HG03039 (cell line): ENCODE results near the gene RPS2.
"Not testable (repeated sequence)": the region's sequence is repeated elsewhere in the genome, so short reads cannot be mapped to it uniquely, and the experiment has no call there.

ENCODE experiments used
- ATAC-seq: cut with Tn5 transposase; IDR thresholded peaks from one replicate; pipeline ENCODE4 v1.9.1; 2021; ENCODE audit warnings: mild to moderate bottlenecking, moderate library complexity; ENCODE audit not compliant: unreplicated experiment

The RPS2 gene

GRCh38 chr16:1942810-1943726 lies 21.6 kb downstream of the RPS2 start, which contains the start of gene MSRB1:
MSRB1 (minus strand) TSS chr16:1943199; CDS start chr16:1943156, 43 bp downstream.
- peak; percentile 81 for ATAC-seq

- ATAC-seq, result no peak
Measured at GRCh38 chr16:1942047-1942809, 22.4 kb downstream of the RPS2 start.

GRCh38 chr16:1941162-1942046 lies 23.2 kb downstream of the RPS2 start:
- ATAC-seq, result no peak

DNA sequence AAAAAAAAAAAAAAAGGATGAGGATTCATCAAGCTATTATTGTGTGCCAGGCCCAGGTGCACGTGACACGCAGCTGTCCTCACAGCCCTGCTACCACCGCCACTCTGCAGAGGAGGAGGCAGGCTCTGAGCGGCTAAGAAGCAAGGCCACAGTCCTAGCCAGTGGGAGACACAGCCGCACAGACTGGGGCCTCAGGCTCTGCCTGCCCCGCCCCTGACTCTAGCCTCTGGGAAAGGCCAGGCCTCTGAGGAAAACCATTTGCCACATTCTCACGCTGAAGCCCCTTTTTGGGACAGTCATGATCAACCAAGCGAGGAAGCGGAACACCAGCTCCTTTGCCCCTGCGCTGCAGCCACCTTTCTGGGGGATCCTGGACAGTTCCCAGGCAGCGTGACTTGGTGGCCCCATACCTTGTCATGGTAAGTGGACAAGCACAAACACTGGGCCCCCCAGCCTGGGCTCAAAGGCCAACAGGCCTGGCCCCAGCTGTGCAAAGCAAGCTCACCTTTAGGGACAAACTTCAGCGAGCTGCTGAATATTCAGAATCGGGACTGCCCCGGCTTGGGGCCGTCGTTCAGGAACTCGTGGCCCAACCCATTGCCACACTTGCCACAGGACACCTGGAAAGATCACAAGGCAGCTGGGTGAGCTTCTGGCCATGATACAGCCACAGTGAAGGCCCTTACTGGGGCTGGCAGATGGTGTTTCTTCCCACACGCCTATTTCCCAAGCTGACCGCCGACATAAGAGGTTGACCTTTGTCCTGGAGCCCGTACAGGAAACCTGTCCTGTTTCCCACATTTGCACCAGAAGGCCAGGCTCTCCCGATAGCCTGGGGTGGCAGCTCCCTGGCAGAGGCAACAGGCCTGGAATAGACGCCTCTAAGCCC lies 24.1 kb downstream of the RPS2 start:
- ATAC-seq, result no peak

DNA sequence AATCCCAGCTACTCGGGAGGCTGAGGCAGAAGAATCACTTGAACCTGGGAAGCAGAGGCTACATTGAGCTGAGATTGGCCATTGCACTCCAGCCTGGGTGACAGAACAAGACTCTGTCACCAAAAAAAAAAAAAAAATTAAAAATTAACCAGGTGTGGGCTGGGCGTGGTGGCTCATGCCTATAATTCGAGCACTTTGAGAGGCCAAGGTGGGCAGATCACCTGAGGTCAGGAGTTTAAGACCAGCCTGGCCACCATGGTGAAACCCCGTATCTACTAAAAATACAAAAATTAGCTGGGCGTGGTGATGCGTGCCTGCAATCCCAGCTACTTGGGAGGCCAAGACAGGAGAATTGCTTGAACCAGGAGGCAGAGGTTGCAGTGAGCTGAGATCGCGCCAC lies 24.8 kb downstream of the RPS2 start:
- ATAC-seq, result not testable (repeated sequence)

DNA sequence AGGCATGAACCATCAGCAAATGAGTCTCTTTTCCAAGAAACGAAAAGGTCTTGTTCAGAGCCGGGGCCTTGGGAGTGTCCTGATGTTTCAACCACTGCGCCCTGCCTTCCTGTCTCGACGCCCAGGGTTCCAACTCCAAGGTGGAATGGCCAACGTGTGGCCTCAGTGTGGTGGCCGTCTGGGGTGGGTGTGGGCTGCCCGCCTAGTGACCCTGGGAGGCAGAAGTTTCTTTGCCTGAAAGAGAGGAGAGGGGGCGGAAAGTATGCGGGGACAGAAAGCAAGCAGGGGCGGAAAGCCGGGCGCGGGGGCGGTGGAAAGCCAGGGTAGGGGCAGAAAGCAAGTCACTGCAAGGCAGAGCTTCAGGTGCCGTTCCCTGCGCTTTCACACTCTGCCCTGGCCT lies 25.7 kb downstream of the RPS2 start:
- ATAC-seq, result no peak

GRCh38 chr16:1938316-1938715 lies 26.3 kb downstream of the RPS2 start:
- no peak for ATAC-seq

DNA sequence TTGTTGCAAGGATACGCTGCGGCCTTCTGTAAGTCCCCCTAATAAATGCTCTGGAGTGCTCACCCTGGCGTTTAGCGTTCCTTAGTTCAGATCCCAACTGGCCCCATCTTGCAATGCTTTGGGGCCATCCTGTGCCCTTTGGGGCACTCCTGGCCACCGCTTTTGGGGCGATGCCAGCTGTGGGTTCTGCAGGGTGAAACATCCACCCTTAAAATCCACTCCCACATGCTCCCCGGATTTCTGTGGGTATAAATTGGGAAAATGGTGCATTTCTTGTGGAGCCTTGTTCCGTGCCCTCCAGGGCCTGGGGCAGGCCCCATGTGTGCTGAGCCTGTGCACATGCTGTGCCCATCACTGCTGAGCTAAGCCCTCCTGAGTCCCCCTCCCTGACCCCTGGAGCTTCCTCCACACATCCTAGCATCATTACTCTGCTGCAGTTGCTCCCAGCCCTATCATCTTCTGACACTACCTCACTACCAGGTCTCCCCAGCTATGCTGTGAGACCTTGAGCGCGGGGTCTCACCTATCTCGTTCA lies 27.6 kb downstream of the RPS2 start:
- ATAC-seq, result no peak

DNA sequence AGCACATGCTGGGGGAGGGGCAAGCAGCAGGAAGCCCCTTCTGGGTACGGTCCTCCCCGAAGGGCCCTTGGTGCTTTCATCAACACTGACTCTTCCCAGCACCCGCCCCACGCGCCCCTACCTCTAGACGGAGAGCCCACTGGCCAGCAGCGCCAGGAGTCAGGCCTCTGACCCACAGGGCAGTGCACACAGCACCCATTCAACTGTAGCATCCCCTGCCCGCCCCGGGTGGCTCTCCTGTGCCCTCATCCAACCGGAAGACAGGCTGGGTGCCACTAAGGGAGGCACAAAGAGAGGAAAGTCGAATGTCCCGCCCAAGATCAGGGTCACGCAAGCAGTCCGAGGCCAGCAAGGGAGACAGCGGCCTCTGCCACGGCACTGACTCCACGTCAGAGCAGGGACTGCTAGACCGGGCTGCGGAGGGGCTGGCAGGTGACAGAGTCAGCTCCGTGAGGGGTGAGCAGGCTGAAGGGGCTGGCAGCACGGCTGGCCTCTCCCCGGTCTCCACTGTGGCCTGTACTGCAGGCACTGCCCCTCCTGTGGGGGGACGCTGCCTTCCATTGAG lies 31.4 kb downstream of the RPS2 start:
- no peak for ATAC-seq

DNA sequence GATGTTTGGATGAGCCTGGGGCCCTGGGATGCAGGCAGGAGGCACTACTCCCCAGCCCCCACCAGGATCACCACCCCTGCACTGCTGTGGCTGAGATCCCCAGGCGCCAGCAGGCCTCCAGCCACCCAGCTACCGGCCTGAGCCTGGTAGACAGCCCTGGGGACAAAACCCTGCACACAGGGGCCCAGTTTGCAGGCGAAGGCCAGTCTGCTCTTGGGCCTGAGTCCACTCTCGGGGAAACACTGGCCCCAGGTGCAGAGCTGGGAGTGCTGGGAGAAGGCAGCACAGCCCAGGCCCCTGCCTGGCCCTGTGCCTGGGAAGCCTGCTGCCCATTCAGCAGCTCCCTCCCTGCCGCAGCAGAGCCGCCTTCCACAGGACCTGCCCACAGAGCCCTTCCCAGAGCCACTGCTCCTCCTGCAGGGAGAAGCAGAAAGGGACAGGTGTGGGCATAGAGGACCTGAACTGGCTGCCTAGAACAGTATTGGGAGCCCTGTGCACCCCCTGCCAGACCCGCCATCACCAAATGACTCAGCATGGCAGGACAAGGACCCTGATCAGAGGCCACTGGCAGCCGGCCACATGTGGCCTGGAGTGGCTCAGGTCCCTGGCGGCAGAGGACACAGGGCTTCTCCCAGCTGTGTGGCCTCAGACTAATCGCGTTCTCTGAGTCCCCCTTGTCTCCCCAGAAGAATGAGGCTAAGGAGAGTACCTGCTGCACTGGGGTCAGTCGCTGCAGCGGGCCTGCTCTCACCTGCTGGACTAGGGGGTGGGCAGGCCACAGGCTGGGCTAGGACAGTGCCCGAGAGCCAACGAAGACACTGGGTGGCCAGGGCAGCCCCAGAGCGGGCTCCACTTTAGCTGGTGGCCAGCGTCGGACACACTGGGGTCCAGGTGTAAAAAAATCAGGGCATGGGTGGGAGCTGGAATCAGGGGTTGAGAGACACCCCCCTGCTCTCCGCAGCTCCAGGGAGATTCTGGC lies 32.3 kb downstream of the RPS2 start:
- ATAC-seq, result no peak

GRCh38 chr16:1930338-1930720 lies 34.3 kb downstream of the RPS2 start:
- no peak for ATAC-seq

DNA sequence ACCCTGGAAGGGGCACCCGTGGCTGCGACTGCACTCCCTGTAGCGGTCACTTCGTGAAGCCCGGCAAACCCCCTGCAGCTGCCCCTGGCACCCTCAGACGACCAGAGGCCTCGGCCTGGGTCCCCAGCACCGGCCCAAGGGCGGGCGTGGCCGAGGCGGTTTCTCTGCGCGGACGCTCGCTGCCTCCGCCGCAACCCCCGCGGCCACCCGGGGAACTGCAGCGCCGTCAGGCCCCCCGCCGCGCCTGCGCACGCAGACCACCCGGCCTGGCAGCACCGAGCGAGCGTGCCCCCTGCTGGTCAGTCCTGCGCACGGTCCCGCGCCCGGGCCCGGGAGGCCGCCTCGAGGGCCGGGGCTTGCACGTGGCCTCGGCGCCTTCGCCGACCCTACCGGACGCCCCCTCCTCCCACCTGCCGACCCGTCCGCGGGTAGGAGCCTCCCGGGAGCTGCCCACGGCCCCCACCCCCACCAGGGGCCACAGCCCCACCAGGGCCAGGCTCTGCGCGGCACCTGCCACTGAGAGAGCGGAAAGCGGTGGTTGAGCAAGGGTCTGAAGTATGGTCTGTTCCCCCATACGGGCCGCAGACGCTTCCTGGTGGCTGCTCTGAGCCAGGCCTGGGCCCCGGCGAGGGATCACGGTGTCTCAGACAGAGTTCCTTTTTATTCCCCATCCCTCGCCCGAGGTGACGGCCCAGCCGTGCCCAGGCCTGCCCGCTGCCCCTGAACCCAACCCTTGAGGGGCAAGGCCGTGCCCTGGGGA lies 34.9 kb downstream of the RPS2 start:
- peak; percentile 68 for ATAC-seq

- ATAC-seq, result no peak
Measured at GRCh38 chr16:1929105-1929504, 35.5 kb downstream of the RPS2 start.

GRCh38 chr16:1926271-1926670 lies 38.4 kb downstream of the RPS2 start:
- no peak for ATAC-seq

DNA sequence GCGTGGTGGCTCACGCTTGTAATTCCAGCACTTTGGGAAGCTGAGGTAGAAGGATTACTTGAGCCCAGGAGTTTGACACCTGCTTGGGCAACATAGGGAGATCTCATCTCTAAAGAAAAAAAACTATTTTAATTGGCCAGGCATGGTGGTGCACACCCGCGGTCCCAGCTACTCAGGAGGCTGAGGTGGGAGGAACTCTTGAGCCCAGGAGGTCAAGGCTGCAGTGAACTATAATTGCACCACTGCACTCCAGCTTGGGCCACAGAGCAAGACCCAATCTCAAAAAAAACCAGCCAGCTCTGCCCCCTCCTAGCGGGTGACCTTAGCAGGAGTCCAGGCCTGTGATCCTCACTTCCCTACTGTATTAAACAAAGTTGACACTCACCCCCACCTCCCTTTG lies 40.5 kb downstream of the RPS2 start:
- ATAC-seq, result no peak

DNA sequence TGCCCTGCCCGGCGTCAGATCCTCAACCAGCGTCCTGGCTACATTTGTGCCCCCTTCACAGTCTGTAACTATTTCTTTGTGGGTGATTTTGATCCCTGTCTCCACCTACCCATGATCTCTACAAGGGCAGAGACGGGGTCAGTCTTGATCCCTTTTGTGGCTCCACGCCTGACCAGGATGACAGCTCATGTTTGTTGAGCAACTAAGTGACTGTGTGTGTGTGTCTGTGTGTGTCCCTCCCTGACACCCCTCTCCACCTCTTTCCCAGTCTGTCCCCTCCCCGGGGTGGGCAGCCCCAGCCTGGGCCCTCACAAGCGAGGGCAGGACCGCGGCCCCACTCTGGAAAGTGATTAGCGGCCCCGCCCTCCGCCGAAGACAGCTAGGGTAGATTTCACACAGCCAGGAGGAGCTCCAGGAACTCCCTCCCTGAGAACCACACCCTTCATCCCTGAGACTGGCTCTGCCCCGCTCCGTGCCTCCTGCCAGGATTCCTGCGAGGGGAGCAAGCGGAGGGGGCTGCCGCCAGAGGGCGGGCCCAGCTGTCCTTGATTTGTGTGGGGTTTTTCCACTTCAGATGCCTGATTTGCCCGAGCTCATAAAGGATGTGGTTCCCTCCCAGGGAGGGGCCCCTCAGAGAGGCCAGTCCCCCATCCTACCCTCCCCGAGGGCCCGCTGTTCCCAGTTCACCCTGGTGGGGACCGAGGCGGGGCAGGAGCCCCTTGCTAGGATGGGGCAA lies 41.2 kb downstream of the RPS2 start:
- ATAC-seq, result no peak

DNA sequence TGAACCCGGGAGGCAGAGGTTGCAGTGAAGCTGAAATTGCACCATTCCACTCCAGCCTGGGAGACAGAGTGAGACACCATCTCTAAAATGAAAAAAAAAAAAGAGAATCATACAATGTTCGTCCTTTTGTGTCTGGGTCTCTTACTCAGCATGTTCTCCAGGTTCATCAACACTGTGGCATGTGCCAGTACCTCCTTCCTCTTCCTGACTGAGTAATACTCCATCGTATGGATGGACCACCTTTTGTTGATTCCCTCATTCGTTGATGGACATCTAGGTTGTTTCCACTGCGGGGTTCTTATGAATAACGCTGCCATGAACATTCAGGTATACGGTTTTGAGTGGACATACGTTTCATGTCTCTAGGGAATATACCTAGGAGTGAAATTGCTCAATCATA lies 42.3 kb downstream of the RPS2 start:
- ATAC-seq, result no peak
